Tibial nerve (tissue), 3 donors: ENCODE data around the gene GPR89A.

Experiments
- POLR2A ChIP-seq, 2 donors: fragments of 450-650 bp; IDR thresholded peaks; one replicate each; pipeline ENCODE4 v1.6.1; 2017; ENCODE audit warnings: antibody characterized with exemption in 2 of 2, mild to moderate bottlenecking in 2 of 2, moderate library complexity in 2 of 2
- TF ChIP-seq, protein P1 (sequence below), 5 experiments: fragments of 200-600 bp in 3 of 5; fragments of 450-650 bp in 2 of 5; sonication (generic) in 3 of 5; IDR thresholded peaks; one replicate each; pipeline ENCODE4 v1.5.1; 2016 to 2019; ENCODE audit warnings: antibody characterized with exemption in 5 of 5, mild to moderate bottlenecking in 3 of 5, moderate library complexity in 2 of 5

DNA sequence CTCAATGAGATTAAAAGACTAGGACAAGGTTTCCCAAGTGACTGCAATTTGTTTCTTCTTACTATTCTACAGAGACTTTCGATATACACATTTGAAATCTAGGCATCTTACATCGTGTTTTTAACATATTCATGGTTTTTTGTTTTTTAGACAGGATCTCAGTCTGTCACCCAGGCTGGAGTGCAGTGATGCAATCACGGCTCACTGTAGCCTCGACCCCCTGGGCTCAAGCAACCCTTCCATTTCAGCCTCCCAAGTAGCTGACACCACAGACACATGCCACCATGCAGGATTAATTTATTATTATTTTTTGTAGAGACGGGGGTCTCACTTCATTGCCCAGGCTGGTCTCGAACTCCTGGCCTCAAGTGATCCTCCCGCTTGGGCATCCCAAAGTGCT, 97.8 kb downstream of the GPR89A start:
- TF ChIP-seq, protein P1, sequence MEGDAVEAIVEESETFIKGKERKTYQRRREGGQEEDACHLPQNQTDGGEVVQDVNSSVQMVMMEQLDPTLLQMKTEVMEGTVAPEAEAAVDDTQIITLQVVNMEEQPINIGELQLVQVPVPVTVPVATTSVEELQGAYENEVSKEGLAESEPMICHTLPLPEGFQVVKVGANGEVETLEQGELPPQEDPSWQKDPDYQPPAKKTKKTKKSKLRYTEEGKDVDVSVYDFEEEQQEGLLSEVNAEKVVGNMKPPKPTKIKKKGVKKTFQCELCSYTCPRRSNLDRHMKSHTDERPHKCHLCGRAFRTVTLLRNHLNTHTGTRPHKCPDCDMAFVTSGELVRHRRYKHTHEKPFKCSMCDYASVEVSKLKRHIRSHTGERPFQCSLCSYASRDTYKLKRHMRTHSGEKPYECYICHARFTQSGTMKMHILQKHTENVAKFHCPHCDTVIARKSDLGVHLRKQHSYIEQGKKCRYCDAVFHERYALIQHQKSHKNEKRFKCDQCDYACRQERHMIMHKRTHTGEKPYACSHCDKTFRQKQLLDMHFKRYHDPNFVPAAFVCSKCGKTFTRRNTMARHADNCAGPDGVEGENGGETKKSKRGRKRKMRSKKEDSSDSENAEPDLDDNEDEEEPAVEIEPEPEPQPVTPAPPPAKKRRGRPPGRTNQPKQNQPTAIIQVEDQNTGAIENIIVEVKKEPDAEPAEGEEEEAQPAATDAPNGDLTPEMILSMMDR (IDR thresholded peaks at IDR 0.05): no peak
- no peak for TF ChIP-seq POLR2A (IDR thresholded peaks at IDR 0.05)
